Fibroblast of pulmonary artery (primary cell): ENCODE results near the gene NOS3.

Experiments
- DNase-seq: peaks from one replicate; pipeline ENCODE4 v3.0.0-alpha.2; 2010; ENCODE audit warnings: low read depth
- H3K4me3 ChIP-seq: replicated peaks from 2 replicates; pipeline ENCODE4 v1.5.1; 2011; ENCODE audit warnings: low read depth, mild to moderate bottlenecking, control low read depth, low read length, moderate library complexity
- CTCF ChIP-seq: IDR thresholded peaks from 2 replicates; pipeline ENCODE4 v1.5.1; 2011; ENCODE audit warnings: mild to moderate bottlenecking, control low read depth, low read length, inconsistent platforms; ENCODE audit errors: missing control alignments

NOS3 gene

GRCh38 chr7:151060416-151061212 lies 69.8 kb downstream of the NOS3 start:
- peak; percentile 9 for TF ChIP-seq CTCF
- peak; percentile 64 for DNase-seq
- peak overlapping the region; percentile 83 for H3K4me3 ChIP-seq

- peak overlapping the region; percentile 83 for H3K4me3 ChIP-seq
Measured at GRCh38 chr7:151061213-151062110, 70.6 kb downstream of the NOS3 start.

GRCh38 chr7:151062111-151062398 lies 71.2 kb downstream of the NOS3 start:
- peak overlapping the region; percentile 83 for H3K4me3 ChIP-seq
- DNase-seq = no peak
- no peak for TF ChIP-seq CTCF

More at GRCh38 chr7:151061213-151062110, 70.6 kb downstream of the NOS3 start:
- no peak for DNase-seq
- no peak for TF ChIP-seq CTCF

- no peak for TF ChIP-seq CTCF
- DNase-seq = peak; percentile 52
- H3K4me3 ChIP-seq = peak overlapping the region; percentile 31
Measured at GRCh38 chr7:151062399-151063211, 71.8 kb downstream of the NOS3 start.

- no peak overlapping the region for H3K4me3 ChIP-seq
- no peak for TF ChIP-seq CTCF
- DNase-seq = peak; percentile 60
Measured at GRCh38 chr7:151063212-151063561, 72.4 kb downstream of the NOS3 start.
